Sigmoid colon (tissue), 4 donors: ENCODE results near the gene LDLRAD4.

ENCODE experiments used
- POLR2A ChIP-seq, 2 donors: fragments of 450-650 bp; IDR thresholded peaks; one replicate each; pipeline ENCODE4 v1.6.1; 2016; ENCODE audit warnings: antibody characterized with exemption in 2 of 2, mild to moderate bottlenecking in 2 of 2, moderate library complexity in 2 of 2
- POLR2AphosphoS5 ChIP-seq, 4 donors: sonication (generic); formaldehyde crosslinking; IDR thresholded peaks; one replicate each; pipeline ENCODE4 v1.6.1; 2017; ENCODE audit warnings: antibody characterized with exemption in 4 of 4
- TF ChIP-seq, protein P1 (sequence below), 4 experiments: fragments of 450-650 bp in 3 of 4; fragments of 200-600 bp in 1 of 4; IDR thresholded peaks; one replicate each; pipeline ENCODE4 v1.5.1; 2016 to 2019; ENCODE audit warnings: antibody characterized with exemption in 4 of 4, mild to moderate bottlenecking in 3 of 4, moderate library complexity in 2 of 4

DNA sequence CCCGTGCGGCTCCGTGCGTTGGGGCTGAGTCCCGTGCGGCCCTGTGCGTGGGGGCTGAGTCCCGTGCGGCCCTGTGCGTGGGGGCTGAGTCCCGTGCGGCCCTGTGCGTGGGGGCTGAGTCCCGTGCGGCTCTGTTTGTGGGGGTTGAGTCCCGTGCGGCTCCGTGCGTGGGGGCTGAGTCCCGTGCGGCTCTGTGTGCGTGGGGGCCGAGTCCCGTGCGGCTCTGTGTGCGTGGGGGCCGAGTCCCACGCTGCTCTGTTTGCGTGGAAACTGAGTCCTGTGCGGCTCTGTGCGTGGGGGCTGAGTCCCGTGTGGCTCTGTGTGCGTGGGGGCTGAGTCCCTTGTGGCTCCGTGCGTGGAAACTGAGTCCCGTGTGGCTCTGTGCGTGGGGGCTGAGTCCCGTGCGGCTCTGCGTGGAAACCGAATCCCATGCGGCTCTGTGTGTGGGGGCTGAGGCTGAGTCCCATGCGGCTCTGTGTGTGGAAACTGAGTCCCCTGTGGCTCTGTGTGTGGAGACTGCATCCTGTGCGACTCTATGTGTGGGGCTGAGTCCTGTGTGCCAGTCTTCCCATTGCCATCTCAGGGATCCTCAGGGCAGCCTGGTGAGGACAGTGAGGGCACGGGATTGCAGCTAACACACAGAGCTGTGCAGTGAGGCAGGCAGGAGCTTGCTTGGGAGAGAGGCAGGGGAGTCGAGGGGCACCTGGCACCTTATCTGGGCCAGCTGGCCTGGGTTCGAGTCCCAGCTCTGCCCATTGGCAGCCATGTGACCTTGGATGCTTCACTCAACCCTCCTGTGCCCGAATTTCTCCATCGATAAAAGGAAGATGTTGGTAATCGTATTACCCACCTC is 44.5 kb downstream of the LDLRAD4 start:
- no peak for TF ChIP-seq POLR2A (IDR thresholded peaks at IDR 0.05)
- TF ChIP-seq, protein P1, sequence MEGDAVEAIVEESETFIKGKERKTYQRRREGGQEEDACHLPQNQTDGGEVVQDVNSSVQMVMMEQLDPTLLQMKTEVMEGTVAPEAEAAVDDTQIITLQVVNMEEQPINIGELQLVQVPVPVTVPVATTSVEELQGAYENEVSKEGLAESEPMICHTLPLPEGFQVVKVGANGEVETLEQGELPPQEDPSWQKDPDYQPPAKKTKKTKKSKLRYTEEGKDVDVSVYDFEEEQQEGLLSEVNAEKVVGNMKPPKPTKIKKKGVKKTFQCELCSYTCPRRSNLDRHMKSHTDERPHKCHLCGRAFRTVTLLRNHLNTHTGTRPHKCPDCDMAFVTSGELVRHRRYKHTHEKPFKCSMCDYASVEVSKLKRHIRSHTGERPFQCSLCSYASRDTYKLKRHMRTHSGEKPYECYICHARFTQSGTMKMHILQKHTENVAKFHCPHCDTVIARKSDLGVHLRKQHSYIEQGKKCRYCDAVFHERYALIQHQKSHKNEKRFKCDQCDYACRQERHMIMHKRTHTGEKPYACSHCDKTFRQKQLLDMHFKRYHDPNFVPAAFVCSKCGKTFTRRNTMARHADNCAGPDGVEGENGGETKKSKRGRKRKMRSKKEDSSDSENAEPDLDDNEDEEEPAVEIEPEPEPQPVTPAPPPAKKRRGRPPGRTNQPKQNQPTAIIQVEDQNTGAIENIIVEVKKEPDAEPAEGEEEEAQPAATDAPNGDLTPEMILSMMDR (IDR thresholded peaks at IDR 0.05), result no peak
- TF ChIP-seq POLR2AphosphoS5 (IDR thresholded peaks at IDR 0.05), result no peak
